KMS-11 (cell line): ENCODE results near the gene AGPAT3.

Experiments
- H2AFZ ChIP-seq: fragments of 200-600 bp; sonication (generic); 2 replicates; pipeline ENCODE4 v1.6.1; 2016; ENCODE audit warnings: antibody characterized with exemption, mixed run types, low read depth
- H3K27ac ChIP-seq: fragments of 200-600 bp; sonication (generic); 2 replicates; pipeline ENCODE4 v1.6.1; 2016; ENCODE audit warnings: mild to moderate bottlenecking, mixed run types
- H3K27me3 ChIP-seq: fragments of 200-600 bp; sonication (generic); 2 replicates; pipeline ENCODE4 v1.6.1; 2017; ENCODE audit warnings: mild to moderate bottlenecking, low read depth, mixed run types, moderate library complexity; ENCODE audit not compliant: insufficient read depth
- H3K36me3 ChIP-seq: fragments of 200-600 bp; sonication (generic); 2 replicates; pipeline ENCODE4 v1.6.1; 2017; ENCODE audit warnings: mild to moderate bottlenecking, mixed run types; ENCODE audit not compliant: insufficient read depth
- H3K4me1 ChIP-seq: fragments of 200-600 bp; sonication (generic); 2 replicates; pipeline ENCODE4 v1.6.1; 2016; ENCODE audit warnings: mild to moderate bottlenecking, low read depth, mixed run types; ENCODE audit not compliant: poor library complexity, severe bottlenecking
- H3K4me2 ChIP-seq: fragments of 200-600 bp; sonication (generic); 2 replicates; pipeline ENCODE4 v1.7.0; 2016; ENCODE audit warnings: mild to moderate bottlenecking, mixed run types
- H3K4me3 ChIP-seq: fragments of 200-600 bp; sonication (generic); IDR thresholded peaks from 2 replicates; pipeline ENCODE4 v1.6.1; 2017; ENCODE audit warnings: low read depth, low read length, mixed read lengths; ENCODE audit not compliant: insufficient read depth
- H3K79me2 ChIP-seq: fragments of 200-600 bp; sonication (generic); 2 replicates; pipeline ENCODE4 v1.6.1; 2016; ENCODE audit warnings: low read depth, mixed run types; ENCODE audit not compliant: insufficient read depth
- H3K9ac ChIP-seq: fragments of 200-600 bp; sonication (generic); 2 replicates; pipeline ENCODE4 v1.6.1; 2016; ENCODE audit warnings: mild to moderate bottlenecking, mixed run types
- H4K20me1 ChIP-seq: fragments of 200-600 bp; sonication (generic); 2 replicates; pipeline ENCODE4 v1.6.1; 2016; ENCODE audit warnings: mild to moderate bottlenecking, mixed run types; ENCODE audit not compliant: insufficient read depth
- TF ChIP-seq, protein P1 (sequence below): fragments of 200-600 bp; sonication (generic); conservative IDR thresholded peaks from 2 replicates; pipeline ENCODE4 v1.6.1; 2017; ENCODE audit warnings: low read depth, mild to moderate bottlenecking, antibody characterized with exemption, low read length, moderate library complexity, mixed read lengths

AGPAT3 gene

GRCh38 chr21:44006656-44007055 is 141.6 kb downstream of the AGPAT3 start:
- Histone ChIP-seq H3K9ac (no peak overlapping the region), H3K4me1 (peaks cover 8% of the 10 kb centered on the region), H4K20me1 (no peaks in the 10 kb centered on the region), H3K36me3 (no peaks in the 10 kb centered on the region), H2AFZ (no peak overlapping the region), H3K27ac (no peak overlapping the region), H3K4me2 (no peak overlapping the region), H3K27me3 (no peaks in the 10 kb centered on the region), H3K79me2 (peaks cover 11% of the 10 kb centered on the region; the same call in 1 of the 2 replicates), H3K4me3 (no peak overlapping the region)
- TF ChIP-seq, protein P1, sequence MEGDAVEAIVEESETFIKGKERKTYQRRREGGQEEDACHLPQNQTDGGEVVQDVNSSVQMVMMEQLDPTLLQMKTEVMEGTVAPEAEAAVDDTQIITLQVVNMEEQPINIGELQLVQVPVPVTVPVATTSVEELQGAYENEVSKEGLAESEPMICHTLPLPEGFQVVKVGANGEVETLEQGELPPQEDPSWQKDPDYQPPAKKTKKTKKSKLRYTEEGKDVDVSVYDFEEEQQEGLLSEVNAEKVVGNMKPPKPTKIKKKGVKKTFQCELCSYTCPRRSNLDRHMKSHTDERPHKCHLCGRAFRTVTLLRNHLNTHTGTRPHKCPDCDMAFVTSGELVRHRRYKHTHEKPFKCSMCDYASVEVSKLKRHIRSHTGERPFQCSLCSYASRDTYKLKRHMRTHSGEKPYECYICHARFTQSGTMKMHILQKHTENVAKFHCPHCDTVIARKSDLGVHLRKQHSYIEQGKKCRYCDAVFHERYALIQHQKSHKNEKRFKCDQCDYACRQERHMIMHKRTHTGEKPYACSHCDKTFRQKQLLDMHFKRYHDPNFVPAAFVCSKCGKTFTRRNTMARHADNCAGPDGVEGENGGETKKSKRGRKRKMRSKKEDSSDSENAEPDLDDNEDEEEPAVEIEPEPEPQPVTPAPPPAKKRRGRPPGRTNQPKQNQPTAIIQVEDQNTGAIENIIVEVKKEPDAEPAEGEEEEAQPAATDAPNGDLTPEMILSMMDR, result no peak

GRCh38 chr21:44010429-44010828 is 145.4 kb downstream of the AGPAT3 start:
- no peaks in the 10 kb centered on the region for H3K36me3 ChIP-seq
- H3K9ac ChIP-seq, result no peak overlapping the region
- no peak overlapping the region for H2AFZ ChIP-seq
- H3K79me2 ChIP-seq, result peaks cover 38% of the 10 kb centered on the region
- no peaks in the 10 kb centered on the region for H3K27me3 ChIP-seq
- no peak overlapping the region for H3K27ac ChIP-seq
- H3K4me3 ChIP-seq, result no peak overlapping the region
- peaks cover 31% of the 10 kb centered on the region for H3K4me1 ChIP-seq
- H3K4me2 ChIP-seq, result no peak overlapping the region
- H4K20me1 ChIP-seq, result peaks cover 21% of the 10 kb centered on the region
- TF ChIP-seq, protein P1, result no peak

- TF ChIP-seq, protein P1, result no peak
- peaks cover 38% of the 10 kb centered on the region for H3K4me1 ChIP-seq
- H3K9ac ChIP-seq, result peak overlapping the region; percentile 78; the same call in 1 of the 2 replicates
- peaks cover 25% of the 10 kb centered on the region for H4K20me1 ChIP-seq
- no peaks in the 10 kb centered on the region for H3K27me3 ChIP-seq
- peak overlapping the region; percentile 43; the same call in 1 of the 2 replicates for H2AFZ ChIP-seq
- H3K36me3 ChIP-seq, result no peaks in the 10 kb centered on the region
- no peak overlapping the region for H3K4me3 ChIP-seq
- peaks cover 45% of the 10 kb centered on the region for H3K79me2 ChIP-seq
- H3K27ac ChIP-seq, result no peak overlapping the region; the same call in 1 of the 2 replicates
- H3K4me2 ChIP-seq, result peak overlapping the region; percentile 95
These were observed 146.1 kb downstream of the AGPAT3 start for GRCh38 chr21:44011123-44011522.

DNA sequence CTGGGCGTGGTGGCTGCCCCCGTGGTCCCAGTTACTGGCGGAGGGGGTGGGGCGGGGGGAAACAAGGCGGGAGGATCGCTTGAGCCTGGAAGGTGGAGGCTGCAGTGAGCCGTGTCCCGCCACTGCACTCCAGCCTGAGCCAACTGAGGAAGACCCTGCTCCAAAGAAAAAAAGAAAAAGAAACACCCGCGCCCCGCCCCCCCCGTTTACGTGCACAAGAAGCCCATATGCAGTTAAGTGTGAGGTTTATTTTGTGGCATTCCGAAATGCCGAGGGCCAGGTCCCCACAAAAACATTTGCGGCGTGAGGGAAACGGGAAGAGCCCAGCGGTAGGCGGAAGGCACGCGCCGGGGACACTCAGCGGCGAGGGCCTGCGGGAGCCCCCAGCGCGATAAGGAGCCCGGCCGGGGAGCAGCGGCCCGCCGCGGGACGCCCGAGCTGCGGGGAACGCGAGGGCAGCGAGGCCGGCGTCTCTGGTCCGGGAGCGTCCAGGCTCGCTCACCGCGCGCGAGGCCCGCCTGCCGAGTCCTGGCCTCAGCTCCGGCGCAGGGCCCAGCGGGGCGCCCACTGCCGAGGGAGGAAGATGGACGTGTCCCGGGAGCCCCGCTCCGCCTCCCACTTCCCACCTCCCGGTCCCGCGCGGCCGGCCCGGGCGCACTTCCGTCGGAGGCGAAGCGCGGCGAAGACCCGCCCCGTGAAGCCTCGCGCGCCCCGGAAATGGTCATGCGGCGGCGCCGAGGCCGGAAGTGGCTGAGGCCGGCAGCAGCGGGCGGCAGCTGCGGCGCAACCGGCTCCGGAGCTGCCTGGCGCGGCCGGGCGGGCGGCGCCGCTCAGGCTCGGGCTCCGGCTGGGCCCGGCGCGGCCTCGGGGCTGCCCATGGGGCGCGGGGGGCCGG is 146.8 kb downstream of the AGPAT3 start, which contains the start of gene TRAPPC10:
TSS of gene TRAPPC10 (plus strand) at position 731 of the 895 bp plus-strand sequence. CDS start 185 bp downstream, outside the sequence.
- H3K9ac ChIP-seq, result peak within 1 kb of the TSS; percentile 78
- peak within 1 kb of the TSS; percentile 56 for H3K27ac ChIP-seq
- peaks cover 29% of the 10 kb centered on the region for H4K20me1 ChIP-seq
- peaks cover 52% of the 10 kb centered on the region for H3K79me2 ChIP-seq
- H3K4me2 ChIP-seq, result peak within 1 kb of the TSS; percentile 95
- H3K4me1 ChIP-seq, result peaks cover 42% of the 10 kb centered on the region
- H3K36me3 ChIP-seq, result no peaks in the 10 kb centered on the region
- peak within 1 kb of the TSS; percentile 43; the same call in 1 of the 2 replicates for H2AFZ ChIP-seq
- TF ChIP-seq, protein P1, result no peak
- H3K4me3 ChIP-seq, result no peak within 1 kb of the TSS
- H3K27me3 ChIP-seq, result no peaks in the 10 kb centered on the region
